GM18511 (cell line): Measurements from ENCODE around the gene RGL1.
"Not testable (repeated sequence)": the region's sequence is repeated elsewhere in the genome, so short reads cannot be mapped to it uniquely, and the experiment has no call there.

Experiments used
- ATAC-seq: cut with Tn5 transposase; IDR thresholded peaks from one replicate; pipeline ENCODE4 v1.9.1; 2021; ENCODE audit warnings: mild to moderate bottlenecking, moderate library complexity; ENCODE audit not compliant: unreplicated experiment

RGL1 gene

DNA sequence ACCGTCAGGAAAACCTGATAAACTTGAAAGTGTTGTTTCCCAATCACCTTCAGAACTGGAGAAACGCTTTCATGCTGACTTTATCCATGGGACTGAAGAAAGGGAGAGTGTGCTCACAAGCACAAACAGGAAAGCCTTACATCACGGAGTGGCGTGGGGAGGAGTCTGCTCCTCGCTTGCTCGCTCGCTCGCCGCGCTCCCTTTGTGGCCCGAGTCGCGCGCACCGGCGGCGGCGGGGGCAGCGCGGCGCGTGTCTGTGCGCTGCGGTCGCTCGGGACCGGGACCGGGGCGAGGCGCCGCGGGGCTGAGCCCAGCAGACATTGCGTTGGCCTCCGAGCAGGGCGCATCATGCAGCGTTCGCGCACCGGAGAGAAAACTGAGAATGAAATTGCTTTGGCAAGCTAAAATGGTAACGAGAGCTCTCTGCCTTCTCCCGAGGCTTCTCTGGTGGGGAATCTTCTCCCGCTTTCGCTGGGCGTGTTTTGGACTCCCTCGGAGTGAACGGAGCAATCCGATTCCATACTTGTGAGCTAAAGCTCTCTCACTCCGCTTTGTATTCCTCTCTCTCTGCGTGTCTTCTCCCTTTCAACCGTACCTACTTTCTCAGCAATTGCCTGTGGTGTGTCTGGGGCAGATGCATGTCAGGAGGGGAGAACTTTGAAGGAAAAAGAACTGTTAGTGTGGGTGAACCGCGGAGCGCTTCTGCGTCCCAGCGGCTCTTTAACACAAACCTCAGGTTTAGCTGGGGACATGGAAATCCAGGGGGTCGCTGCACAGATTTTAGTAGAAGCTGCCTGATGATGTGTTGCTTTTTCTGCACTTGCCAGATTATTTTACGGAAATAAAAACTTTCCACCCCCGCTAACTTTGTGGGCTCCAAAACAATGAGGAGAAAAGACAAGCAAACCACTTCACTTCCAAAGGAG lies at the start of gene RGL1:
RGL1 (plus strand) TSS at position 205 of the 926 bp plus-strand sequence; CDS start at position 383, 178 bp downstream.
- peak; percentile 59 for ATAC-seq

DNA sequence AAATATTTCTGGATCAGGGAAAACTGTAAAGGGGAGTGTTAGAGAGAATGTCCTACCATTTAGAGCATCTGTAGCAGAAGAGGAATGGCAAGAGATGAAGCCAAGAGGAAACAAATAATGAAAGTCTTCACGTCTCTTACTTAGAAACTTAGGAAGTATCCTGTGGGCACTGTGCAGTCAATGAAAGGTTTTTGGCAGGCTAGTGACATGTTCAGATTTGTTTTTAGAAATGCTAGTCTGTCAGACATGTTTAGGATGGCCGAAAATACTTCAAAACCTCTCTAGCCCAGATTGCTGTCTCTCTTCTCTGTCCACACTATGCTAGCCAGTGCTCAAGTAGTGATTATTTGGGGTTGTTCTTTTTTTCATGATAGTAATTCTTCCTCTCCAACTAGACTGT lies 48.6 kb upstream of the RGL1 start:
- ATAC-seq = no peak

DNA sequence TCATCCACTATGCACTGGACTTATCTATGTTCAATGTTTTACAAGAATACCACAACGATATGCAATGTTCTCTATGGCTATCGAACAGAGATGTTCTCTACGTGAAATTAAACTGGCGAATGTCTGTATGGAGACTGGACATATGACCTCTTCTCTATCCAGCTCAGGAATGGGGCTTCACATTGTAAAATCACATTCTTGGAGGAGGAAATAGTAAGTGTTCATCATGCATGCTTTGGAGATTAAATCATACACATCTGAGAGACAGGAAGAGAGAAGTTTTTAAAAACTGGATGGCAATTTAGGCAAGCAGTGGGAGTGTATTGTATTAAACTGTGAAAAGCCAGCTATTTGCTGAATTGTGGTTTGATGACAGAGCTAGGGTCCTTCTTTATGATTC lies 47.9 kb upstream of the RGL1 start:
- ATAC-seq = no peak

DNA sequence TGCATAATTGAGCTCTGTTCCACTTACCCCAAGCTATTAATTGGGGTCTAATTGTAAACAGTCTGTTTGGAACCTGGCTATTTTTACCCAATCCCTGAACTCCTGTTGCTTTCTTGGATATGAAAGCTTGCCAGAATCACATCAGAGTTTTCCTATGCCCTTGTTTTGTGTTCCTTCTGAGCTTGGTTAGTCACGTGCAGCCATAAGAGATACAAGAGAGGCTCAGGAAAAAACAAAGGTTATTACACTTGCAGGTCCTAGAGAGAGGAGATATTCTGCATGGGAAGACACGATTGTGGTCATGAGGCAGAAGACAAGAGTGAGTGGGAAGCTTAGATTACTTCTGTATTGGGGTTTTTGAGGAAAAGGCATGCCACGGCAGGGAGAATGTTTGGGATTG lies 46.0 kb upstream of the RGL1 start:
- ATAC-seq = no peak

DNA sequence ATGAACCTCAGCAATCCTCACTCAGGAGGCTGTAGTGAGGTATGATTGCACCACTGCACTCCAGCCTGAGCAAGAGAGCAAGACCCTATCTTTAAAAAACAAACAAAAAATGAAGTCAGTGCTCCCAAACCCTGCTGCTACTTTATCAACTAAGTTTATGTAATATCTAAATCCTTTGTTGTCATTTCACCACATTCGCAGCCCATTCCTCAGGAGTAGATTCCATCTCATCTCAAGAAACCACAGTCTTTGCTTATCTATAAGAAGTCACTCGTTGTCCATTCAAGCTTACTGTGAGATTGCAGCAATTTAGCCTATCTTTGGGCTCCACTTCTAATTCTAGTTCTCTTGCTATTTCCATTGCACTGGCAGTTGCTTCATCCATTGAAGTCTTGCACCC lies 44.3 kb upstream of the RGL1 start:
- no peak for ATAC-seq

DNA sequence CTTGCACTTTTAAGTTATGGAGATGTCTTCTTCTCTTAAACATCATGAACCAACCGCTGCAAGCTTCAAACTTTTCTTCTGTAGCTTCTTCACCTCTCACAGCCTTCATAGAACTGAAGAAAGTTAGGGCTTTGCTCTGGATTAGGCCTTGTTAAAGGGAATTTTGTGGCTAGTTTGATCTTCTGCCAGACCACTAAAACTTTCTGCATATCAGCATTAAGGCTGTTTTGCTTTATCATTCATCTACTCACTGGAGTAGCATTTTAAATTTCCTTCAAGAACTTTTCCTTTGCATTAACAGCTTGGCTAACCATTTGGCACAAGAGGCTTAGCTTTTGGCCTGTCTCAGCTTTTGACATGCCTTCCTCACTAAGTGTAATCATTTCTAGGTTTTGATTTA lies 43.0 kb upstream of the RGL1 start:
- no peak for ATAC-seq

DNA sequence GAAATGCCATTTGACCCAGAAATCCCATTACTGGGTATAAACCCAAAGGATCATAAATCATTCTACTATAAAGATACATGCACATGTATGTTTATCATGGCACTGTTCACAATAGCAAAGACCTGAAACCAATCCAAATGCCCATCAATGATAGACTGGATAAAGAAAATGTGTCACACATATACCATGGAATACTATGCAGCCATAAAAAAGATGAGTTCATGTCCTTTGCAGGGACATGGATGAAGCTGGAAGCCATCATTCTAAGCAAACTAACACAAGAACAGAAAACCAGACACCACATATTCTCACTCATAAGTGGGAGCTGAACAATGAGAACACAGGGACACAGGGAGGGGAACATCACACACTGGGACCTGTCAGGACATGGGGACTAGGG lies 42.1 kb upstream of the RGL1 start:
- ATAC-seq = not testable (repeated sequence)

DNA sequence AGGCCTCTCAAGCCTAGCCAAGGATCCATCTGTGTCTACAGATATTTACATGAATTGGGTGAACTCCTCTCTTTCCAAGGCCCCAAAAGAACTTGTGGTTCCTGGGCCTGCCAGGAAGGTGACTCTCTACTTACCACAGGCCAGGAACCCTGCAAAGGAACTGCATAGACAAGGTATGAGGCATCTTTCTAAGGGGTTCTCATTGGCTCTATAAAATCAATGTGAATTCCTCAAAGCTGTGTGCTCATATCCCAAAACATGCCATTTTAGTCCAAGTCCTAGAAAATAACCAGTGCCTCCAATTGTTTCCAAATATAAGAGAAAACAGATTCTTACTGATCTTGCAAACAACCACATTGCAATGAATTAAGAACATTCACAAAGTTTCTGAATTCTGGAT lies 39.9 kb upstream of the RGL1 start:
- ATAC-seq = no peak

DNA sequence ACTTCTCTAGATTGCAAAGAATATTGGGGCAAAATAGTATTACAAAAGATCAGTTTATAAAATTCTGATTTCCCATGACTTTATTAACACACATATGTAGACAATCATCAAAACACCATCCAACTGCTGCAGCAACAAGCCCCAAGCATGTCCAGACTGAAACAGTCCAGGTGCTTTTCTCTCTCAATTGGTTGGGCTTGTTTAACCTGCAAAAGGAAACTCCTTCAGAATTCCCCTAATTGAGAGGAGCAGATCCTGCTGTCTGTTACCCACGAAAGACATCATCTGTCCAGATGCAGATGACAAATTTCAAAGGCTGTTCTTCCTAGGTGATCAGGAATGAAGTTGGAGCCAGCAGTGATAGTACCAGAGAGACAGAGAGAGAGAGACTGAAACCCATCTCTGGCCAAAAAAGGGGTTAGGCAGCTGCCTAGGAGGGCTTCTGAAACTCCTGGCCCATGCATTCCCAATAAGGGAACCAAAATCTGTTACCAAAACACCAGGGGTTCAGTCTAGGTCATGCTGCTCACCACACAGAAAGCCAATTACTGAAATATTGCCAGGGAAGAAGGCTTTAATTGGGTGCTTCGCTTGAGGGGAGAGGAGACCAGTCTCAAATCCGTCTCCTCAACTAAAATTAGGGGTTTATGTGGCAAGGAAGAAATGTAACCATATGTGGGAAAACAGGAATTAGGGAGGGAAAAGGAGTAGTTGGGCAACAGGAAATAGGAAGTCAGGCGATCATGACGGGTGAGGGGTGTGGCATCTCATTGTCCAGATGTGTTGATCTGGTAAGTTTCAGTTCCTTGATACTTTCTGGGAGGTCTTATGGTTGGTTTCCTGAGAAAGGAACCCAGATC lies 34.7 kb upstream of the RGL1 start:
- ATAC-seq = no peak

DNA sequence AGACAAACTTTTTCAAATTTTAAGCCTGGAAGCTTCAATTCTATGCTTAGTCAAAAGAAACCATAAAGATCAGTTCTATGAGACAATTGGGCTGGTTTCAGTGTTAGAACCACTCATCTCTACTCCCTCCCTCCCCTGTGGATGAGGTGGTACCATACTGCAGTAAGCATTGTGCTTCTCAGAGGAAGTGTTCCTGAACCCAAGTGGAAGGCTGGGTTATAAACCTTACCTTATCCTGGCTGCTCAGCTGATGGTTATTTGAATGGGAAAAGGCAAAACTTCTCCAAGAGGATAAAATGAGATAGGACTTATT lies 34.1 kb upstream of the RGL1 start:
- ATAC-seq = no peak

DNA sequence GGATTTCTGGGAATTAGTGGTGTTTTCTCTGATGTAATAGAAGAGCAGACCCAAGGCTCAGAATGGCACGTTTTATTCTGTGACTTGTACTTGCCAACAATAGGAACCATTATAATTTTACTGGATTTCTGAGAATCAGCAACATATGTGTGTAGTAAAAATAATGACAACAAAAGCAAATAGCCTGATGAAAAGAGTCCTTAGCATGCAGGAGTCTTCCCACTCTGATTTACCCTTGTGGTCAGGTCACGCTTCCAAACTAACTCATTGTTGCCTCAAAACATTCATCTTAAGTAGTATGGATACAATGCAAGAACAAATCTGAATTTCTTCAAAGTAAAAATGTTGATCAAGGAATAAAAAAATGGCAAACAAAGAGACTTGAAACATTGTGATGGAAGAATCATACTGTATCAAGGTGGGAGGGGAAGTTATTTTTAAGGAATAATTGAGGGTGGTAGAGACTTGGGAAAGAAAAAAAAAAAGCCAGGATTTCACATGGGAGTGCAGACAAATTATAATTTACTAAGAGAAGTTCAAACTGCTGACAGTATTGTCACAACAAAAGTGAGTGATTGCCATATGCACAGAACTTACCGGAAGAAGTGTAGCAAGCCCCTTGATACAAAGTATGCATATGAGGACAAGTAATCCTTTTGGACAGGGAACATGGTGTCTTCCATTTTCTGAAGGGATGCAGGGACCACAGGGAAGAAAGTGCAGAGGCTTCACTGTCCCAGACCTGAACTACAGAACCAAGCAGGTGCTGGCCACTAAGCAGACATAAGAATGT lies 31.2 kb upstream of the RGL1 start:
- no peak for ATAC-seq

DNA sequence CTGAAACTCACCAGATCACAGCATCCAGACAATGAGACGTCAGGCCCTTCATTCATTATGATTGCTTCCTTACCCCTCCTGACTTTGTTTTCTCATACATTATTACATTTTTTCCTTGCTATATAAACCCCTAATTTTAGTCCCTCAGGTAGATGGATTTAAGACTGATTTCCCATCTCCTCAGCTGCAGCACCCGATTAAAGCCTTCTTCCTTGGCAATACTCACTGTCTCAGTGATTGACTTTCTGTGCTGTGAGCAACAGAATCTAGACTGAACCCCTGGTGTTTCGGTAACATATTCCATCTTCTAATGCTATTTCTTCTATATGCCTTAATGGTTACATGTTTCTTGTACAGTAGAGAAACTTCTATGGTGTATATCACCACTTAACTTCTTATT lies 30.0 kb upstream of the RGL1 start:
- ATAC-seq = no peak

DNA sequence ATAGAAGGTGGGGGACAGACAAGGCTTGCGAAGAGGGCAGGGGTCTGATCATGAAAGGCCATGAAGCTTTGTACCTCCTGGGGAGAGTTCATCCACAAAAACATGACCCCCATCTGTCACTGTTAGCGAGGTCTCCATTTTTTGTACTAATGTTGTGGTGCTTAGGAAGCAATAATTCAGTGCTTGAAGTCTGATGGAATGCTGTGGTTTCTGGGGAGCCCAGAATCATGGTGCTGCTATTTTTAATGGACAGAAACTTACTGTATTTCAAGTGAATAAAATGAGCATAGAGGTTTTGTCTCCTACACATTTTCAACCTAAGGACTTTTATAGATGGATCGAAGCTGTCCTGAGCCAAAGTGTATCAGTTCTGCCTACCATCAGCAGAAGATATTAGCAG lies 28.2 kb upstream of the RGL1 start:
- ATAC-seq = no peak

DNA sequence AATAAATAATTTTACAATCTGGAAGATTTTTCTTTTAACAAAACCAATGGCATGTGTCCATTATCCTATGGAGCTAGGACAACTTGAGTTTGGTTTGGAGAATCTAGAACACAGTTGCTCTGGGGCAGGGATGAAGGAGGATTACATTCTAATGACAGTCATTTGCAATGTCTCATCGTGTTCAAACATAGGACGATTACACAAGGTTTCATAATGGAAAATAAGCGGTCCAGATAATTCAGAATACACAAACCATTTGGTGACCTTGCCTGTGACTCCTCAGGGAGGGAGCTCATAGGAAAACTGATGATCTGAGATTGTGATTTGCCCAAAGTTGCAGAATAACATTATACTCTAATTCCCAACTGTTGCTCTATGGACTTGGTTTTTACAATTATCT lies 27.6 kb upstream of the RGL1 start:
- ATAC-seq = no peak

DNA sequence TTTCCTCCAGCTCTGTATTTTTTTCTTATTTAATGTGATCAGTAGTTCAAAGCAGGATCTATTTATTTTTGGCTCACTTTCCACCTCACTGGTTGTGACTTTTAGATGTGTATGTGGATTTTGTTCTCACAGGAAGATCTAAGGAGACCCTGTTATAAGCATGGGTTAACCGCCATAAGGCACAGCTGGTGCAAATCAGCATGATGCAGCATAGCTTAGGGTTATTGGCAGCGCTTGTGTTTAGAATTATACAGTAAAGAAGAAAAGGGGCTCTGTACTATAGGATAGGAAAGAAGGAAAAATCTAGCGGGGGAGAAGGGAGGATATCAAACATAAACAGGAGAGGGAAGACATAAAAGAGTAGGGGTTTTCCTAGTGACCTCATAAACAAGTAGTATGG lies 26.9 kb upstream of the RGL1 start:
- ATAC-seq = no peak

DNA sequence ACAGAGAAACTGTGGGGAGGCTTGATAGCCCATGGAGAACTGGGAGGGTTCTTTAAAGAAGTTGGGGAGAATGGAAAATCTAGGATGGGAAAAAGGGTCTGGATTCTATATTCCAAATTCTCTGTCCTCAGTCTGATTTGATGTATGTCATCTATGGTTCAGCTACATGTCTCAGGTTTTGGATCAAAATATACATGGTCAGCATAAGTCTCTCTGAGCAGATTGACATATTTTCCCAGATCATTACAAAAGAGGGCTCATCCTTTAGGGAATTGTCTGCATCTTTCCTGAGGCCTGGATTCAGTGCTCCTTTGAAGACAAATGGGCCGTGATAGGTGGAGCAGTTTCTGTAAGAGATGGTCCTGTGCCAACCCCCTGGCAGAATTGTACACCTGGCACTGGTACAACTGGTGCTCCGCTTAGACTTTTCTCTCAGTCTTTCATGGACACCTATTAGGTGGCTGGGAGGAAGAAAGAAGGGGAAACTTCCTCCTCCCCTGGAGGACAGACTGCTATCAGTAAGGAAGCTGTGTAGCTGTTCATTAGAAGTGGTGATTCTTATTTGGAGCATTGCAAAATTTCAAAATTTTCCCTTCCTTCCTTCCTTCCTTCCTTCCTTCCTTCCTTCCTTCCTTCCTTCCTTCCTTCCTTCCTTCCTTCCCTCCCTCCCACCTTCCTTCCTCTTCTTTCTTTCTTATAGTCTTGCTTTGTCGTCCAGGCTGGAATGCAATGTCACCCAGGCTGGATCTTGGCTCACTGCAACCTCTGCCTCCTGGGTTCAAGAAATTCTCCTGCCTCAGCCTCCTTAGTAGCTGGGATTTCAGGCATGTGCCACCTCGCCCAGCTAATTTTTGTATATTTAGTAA lies 26.1 kb upstream of the RGL1 start:
- ATAC-seq = no peak

DNA sequence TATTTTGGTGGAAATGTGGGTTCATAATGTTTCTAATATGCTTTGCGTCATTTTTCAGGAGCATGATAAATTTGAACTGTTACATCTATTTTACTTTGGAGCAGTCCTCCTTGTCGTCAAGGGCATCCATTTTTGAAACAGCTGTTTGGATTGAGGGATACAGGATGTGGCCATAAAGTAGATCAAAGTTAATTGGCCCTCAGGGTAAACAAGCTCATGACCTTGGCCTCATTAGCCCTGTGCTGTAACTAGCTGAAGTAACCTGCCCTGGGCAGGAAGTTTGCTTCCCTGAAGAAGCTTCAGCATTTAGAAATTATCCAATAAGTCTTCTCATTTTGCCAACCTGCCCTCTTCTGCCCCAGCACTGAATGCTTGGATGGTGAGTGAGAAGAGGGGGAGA lies 24.8 kb upstream of the RGL1 start:
- ATAC-seq = no peak

DNA sequence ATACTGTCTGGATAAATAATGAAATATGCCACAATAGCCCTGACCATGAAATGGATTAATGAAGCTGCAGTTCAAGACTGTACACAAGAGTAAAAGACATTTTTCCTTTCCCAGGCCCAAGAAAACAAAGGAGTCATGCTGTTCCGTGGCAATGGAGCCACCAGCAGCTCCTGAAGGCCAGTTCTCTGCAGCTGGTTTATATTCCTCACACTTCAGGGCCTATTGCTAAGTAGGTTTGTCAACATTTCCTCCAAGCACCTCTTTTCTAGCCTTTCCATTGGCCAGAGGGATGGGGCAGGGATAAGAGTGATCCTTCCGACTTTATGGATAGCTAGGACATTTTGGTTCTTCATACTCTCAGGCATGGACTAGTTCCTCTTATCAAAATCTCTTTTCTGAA lies 24.2 kb upstream of the RGL1 start:
- ATAC-seq = no peak

DNA sequence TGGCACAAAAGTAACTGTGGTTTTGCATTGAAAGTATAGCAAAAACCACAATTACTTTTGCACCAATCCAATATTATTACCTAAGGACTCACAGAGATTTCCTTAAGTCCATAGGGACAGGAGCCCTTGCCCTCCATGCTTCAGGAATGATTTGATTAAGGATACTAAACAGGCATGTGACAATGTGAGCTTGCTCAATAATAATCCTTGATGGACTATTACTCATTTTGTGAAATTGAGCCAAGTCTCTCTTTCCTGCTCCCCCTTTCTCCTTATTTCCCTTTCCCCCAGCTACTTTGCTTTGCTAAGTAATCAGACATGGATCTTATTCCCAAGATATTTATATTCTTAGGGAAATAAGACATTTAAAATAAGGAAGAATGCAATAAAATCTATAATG lies 21.6 kb upstream of the RGL1 start:
- no peak for ATAC-seq
